HepG2 (cell line): ENCODE data around the gene RAD51D. TPM values are rescaled to one million over a fixed set of nuclear protein-coding genes. Genes with fewer than 3 reads are reported as not detected.

Source experiments
- AHDC1 ChIP-seq: sonication (generic); formaldehyde crosslinking; IDR thresholded peaks from 2 replicates; pipeline ENCODE4 v1.5.1; 2020; ENCODE audit warnings: mild to moderate bottlenecking, missing genetic modification reagents, borderline replicate concordance
- ETS1 ChIP-seq: sonication (generic); formaldehyde crosslinking; IDR thresholded peaks from 2 replicates; pipeline ENCODE4 v1.4.0; 2020; ENCODE audit warnings: missing genetic modification reagents
- KDM3A ChIP-seq: IDR thresholded peaks from 2 replicates; pipeline ENCODE4 v1.6.1; 2018; ENCODE audit warnings: low read depth, missing compliant biosample characterization
- NCOA1 ChIP-seq: sonication (generic); formaldehyde crosslinking; IDR thresholded peaks from 2 replicates; pipeline ENCODE4 v1.9.0; 2021; ENCODE audit warnings: missing genetic modification reagents
- PATZ1 ChIP-seq: sonication (generic); formaldehyde crosslinking; IDR thresholded peaks from 2 replicates; pipeline ENCODE4 v1.4.0; 2020; ENCODE audit warnings: missing genetic modification reagents
- PAXIP1 ChIP-seq: sonication (generic); formaldehyde crosslinking; conservative IDR thresholded peaks from 2 replicates; pipeline ENCODE4 v1.4.0; 2020; ENCODE audit warnings: mild to moderate bottlenecking, missing genetic modification reagents, moderate library complexity
- ZNF18 ChIP-seq: sonication (generic); formaldehyde crosslinking; IDR thresholded peaks from 2 replicates; pipeline ENCODE4 v1.8.0; 2022; ENCODE audit warnings: mild to moderate bottlenecking, missing genetic modification reagents; ENCODE audit not compliant: insufficient replicate concordance
- ZNF281 ChIP-seq: sonication (generic); formaldehyde crosslinking; IDR thresholded peaks from 2 replicates; pipeline ENCODE4 v1.4.0; 2020; ENCODE audit warnings: missing genetic modification reagents, borderline replicate concordance
- ZNF776 ChIP-seq: sonication (generic); formaldehyde crosslinking; IDR thresholded peaks from 2 replicates; pipeline ENCODE4 v1.4.0; 2020; ENCODE audit warnings: mild to moderate bottlenecking, missing genetic modification reagents
- polyA plus RNA-seq, 8 experiments: library from polyadenylated mRNA; depleted of rRNA in 3 of 8; stranded (reverse) in 7 of 8; unstranded in 1 of 8; fragments of >200 nt; fragmentation: Illumina TruSeq in 4 of 8; extraction: Trizol in 4 of 8; gene quantifications; 2 replicates each; pipeline versions ENCODE4 v1.2.1 to v1.2.3, GENCODE V29; 2011 to 2016; ENCODE audit warnings: low read depth in 4 of 8, missing spikeins in 1 of 8, mixed read lengths in 1 of 8; ENCODE audit not compliant: insufficient read depth in 1 of 8
- total RNA-seq, 5 experiments: library from RNA; depleted of rRNA; stranded (reverse); fragments of >200 nt; fragmentation: Illumina TruSeq; extraction: Trizol; gene quantifications; 2 replicates each; pipeline ENCODE4 v1.2.3, GENCODE V29; 2016; ENCODE audit warnings: low read depth in 1 of 5

The RAD51D gene
- total and polyA plus RNA-seq, 2 of the 13 experiments (the other 11 are each of a cell fraction or from before 2014, with no cell fraction given) = 6.7 to 13.1 TPM

GRCh38 chr17:35119370-35120165, at the start of gene RAD51D (continued):
- no peak for TF ChIP-seq ZNF281
- TF ChIP-seq PAXIP1 (CRISPR knock-in tag) = 0 out of 2 replicates have a peak, but pooled peaks have one; percentile 30
- no peak for TF ChIP-seq NCOA1 (CRISPR knock-in tag)
- TF ChIP-seq ETS1 (CRISPR knock-in tag) = no peak
- no peak for TF ChIP-seq ZNF776
- peak; percentile 87 for TF ChIP-seq PATZ1 (CRISPR knock-in tag)
- peak; percentile 70 for TF ChIP-seq ZNF18 (CRISPR knock-in tag)
- TF ChIP-seq KDM3A = no peak
- TF ChIP-seq AHDC1 = no peak
